ENCODE results near the gene ABHD6. TPM values are rescaled to one million over a fixed set of nuclear protein-coding genes. Genes with fewer than 3 reads are reported as not detected.

Gene ABHD6
- total and polyA plus RNA-seq, 8 donors, result 4.3 to 22.8 (median 8.0) TPM

- Histone ChIP-seq H3K9me3 (no peaks in the 10 kb centered on the region), H3K27me3 (no peaks in the 10 kb centered on the region), H3K4me1 (peaks cover 0 to 8% (median 0%) of the 10 kb centered on the region in 4 donors), H3K36me3 (peaks cover 10 to 46% (median 44%) of the 10 kb centered on the region in 4 donors), H3K27ac (no peak overlapping the region), H3K4me3 (no peak overlapping the region)
- TF ChIP-seq EP300 (IDR thresholded peaks at IDR 0.05), result no peak
- TF ChIP-seq CTCF (IDR thresholded peaks at IDR 0.05), result no peak
- no peak for TF ChIP-seq POLR2A (IDR thresholded peaks at IDR 0.05)
- TF ChIP-seq POLR2AphosphoS5 (IDR thresholded peaks at IDR 0.05), result no peak
- WGBS, 5 donors, result 91 to 95% (median 95%) methylated on average over 10 of the region's 10 CpGs
- DNase-seq, result no peak
- intact Hi-C loops (cut with DNase I; ENCODE audit: low total_unique reads), result no loop called here
Measured at GRCh38 chr3:58258392-58259055, 20.9 kb downstream of the ABHD6 start.

GRCh38 chr3:58260261-58260731 is 22.7 kb downstream of the ABHD6 start:
- Histone ChIP-seq H3K4me3 (no peak overlapping the region), H3K27me3 (no peaks in the 10 kb centered on the region), H3K9me3 (no peaks in the 10 kb centered on the region), H3K4me1 (no peaks in the 10 kb centered on the region), H3K27ac (no peak overlapping the region), H3K36me3 (peaks cover 10 to 47% (median 44%) of the 10 kb centered on the region in 4 donors)
- no peak for DNase-seq
- no peak for TF ChIP-seq EP300 (IDR thresholded peaks at IDR 0.05)
- TF ChIP-seq POLR2AphosphoS5 (IDR thresholded peaks at IDR 0.05), result no peak
- no peak for TF ChIP-seq POLR2A (IDR thresholded peaks at IDR 0.05)
- no peak for TF ChIP-seq CTCF (IDR thresholded peaks at IDR 0.05)
- 81 to 90% (median 88%) methylated on average over 6 of the region's 6 CpGs for WGBS, 5 donors
- intact Hi-C loops (cut with DNase I; ENCODE audit: low total_unique reads), result no loop called here

GRCh38 chr3:58260733-58261132 is 23.1 kb downstream of the ABHD6 start:
- intact Hi-C loops (cut with DNase I; ENCODE audit: low total_unique reads), result no loop called here
- H3K4me1 ChIP-seq, result no peaks in the 10 kb centered on the region

More at GRCh38 chr3:58260733-58261132, 23.1 kb downstream of the ABHD6 start:
- WGBS, 5 donors, result 78 to 90% (median 85%) methylated on average over 6 of the region's 6 CpGs
- Histone ChIP-seq H3K9me3 (no peaks in the 10 kb centered on the region), H3K36me3 (peaks cover 10 to 51% (median 44%) of the 10 kb centered on the region in 4 donors), H3K27me3 (no peaks in the 10 kb centered on the region), H3K27ac (no peak overlapping the region), H3K4me3 (no peak overlapping the region)
- no peak for TF ChIP-seq POLR2A (IDR thresholded peaks at IDR 0.05)
- TF ChIP-seq CTCF (IDR thresholded peaks at IDR 0.05), result no peak
- no peak for TF ChIP-seq EP300 (IDR thresholded peaks at IDR 0.05)
- no peak for TF ChIP-seq POLR2AphosphoS5 (IDR thresholded peaks at IDR 0.05)
- no peak for DNase-seq
